DMS79 treated with DMSO at 0.1 percent for 48 hours (cell line): Measurements from ENCODE around the gene TASP1.
"Not testable (repeated sequence)": the region's sequence is repeated elsewhere in the genome, so short reads cannot be mapped to it uniquely, and the experiment has no call there.

Experiments used
- DNase-seq: peaks from one replicate; lab custom pipeline; 2025; lab: John Stamatoyannopoulos, UW

The TASP1 gene

GRCh38 chr20:13397300-13397724 is 241.4 kb downstream of the TASP1 start:
- DNase-seq = no peak

GRCh38 chr20:13396826-13397225 is 241.9 kb downstream of the TASP1 start:
- no peak for DNase-seq

- DNase-seq = no peak
Observed at GRCh38 chr20:13396022-13396421, 242.7 kb downstream of the TASP1 start.

- DNase-seq = no peak
Observed at GRCh38 chr20:13395232-13395631, 243.5 kb downstream of the TASP1 start.

- no peak for DNase-seq
Observed at GRCh38 chr20:13392391-13392790, 246.3 kb downstream of the TASP1 start.

GRCh38 chr20:13389115-13389514 is 249.6 kb downstream of the TASP1 start:
- DNase-seq = no peak

- no peak for DNase-seq
Observed at GRCh38 chr20:13384132-13384531, 254.6 kb downstream of the TASP1 start.

GRCh38 chr20:13382786-13383185 is 255.9 kb downstream of the TASP1 start:
- DNase-seq = no peak

- DNase-seq = not testable (repeated sequence)
Observed at GRCh38 chr20:13380497-13381229, 258.1 kb downstream of the TASP1 start.

GRCh38 chr20:13373400-13373799 is 265.3 kb downstream of the TASP1 start:
- no peak for DNase-seq

- no peak for DNase-seq
Observed at GRCh38 chr20:13364278-13365170, 274.2 kb downstream of the TASP1 start.

GRCh38 chr20:13363473-13363872 is 275.3 kb downstream of the TASP1 start:
- DNase-seq = no peak

- DNase-seq = not testable (repeated sequence)
Observed at GRCh38 chr20:13362165-13362564, 276.6 kb downstream of the TASP1 start.

- DNase-seq = not testable (repeated sequence)
Observed at GRCh38 chr20:13358936-13359335, 279.8 kb downstream of the TASP1 start.

- not testable (repeated sequence) for DNase-seq
Observed at GRCh38 chr20:13357782-13358181, 280.9 kb downstream of the TASP1 start.

GRCh38 chr20:13356591-13356990 is 282.1 kb downstream of the TASP1 start:
- DNase-seq = no peak

- no peak for DNase-seq
Observed at GRCh38 chr20:13355941-13356486, 282.7 kb downstream of the TASP1 start.

- DNase-seq = no peak
Observed at GRCh38 chr20:13355411-13355810, 283.3 kb downstream of the TASP1 start.

- no peak for DNase-seq
Observed at GRCh38 chr20:13353261-13353945, 285.3 kb downstream of the TASP1 start.

GRCh38 chr20:13349235-13349604 is 289.5 kb downstream of the TASP1 start:
- DNase-seq = no peak

- no peak for DNase-seq
Observed at GRCh38 chr20:13348311-13349234, 290.2 kb downstream of the TASP1 start.
